K562 (cell line): ENCODE data around the gene AGAP3. TPM values are rescaled to one million over a fixed set of nuclear protein-coding genes. Genes with fewer than 3 reads are reported as not detected.

ENCODE experiments used
- ATF7 ChIP-seq: fragments of 450-650 bp; IDR thresholded peaks from 2 replicates; pipeline ENCODE4 v1.7.1; 2014; ENCODE audit warnings: mild to moderate bottlenecking, moderate library complexity
- SLC30A9 ChIP-seq: fragments of 250-450 bp; sonication (Bioruptor Pico); IDR thresholded peaks from 2 replicates; pipeline ENCODE4 v1.8.0; 2022; ENCODE audit warnings: mild to moderate bottlenecking, moderate library complexity
- polyA plus RNA-seq, 8 experiments: library from polyadenylated mRNA; depleted of rRNA in 4 of 8; stranded (reverse) in 5 of 8; unstranded in 3 of 8; fragments of >200 nt; fragmentation: Nextera tagmentation in 2 of 8; fragmentation: Illumina TruSeq in 1 of 8; extraction: Ambion mirVana in 2 of 8; extraction: Trizol in 1 of 8; gene quantifications; 2 replicates each; pipeline versions ENCODE4 v1.2.1 to v1.2.3, GENCODE V29; 2011 to 2014; ENCODE audit warnings: inconsistent platforms in 1 of 8, missing spikeins in 1 of 8
- total RNA-seq, 7 experiments: library from RNA; depleted of rRNA in 6 of 7; stranded (reverse); fragments of >200 nt in 6 of 7; fragmentation: Illumina TruSeq in 2 of 7; extraction: Trizol in 2 of 7; gene quantifications; 2 replicates each; pipeline versions ENCODE4 v1.2.1 to v1.2.3, GENCODE V29; 2011 to 2021; ENCODE audit warnings: low replicate concordance in 1 of 7
- TF ChIP-seq, protein P1 (sequence below): sonication (generic); formaldehyde crosslinking; IDR thresholded peaks from 2 replicates; pipeline ENCODE4 v1.8.1; 2023; ENCODE audit warnings: mild to moderate bottlenecking, missing genetic modification reagents
- TF ChIP-seq, protein P2 (sequence below), 2 experiments: fragments of 200-800 bp in 1 of 2; sonication (Bioruptor generic) in 1 of 2; sonication (generic) in 1 of 2; formaldehyde crosslinking in 1 of 2; IDR thresholded peaks in 1 of 2; conservative IDR thresholded peaks in 1 of 2; 2 replicates each; pipeline versions ENCODE4 v1.5.0 to v1.6.1; 2016 to 2020; ENCODE audit warnings: missing compliant biosample characterization in 1 of 2, missing genetic modification characterization in 1 of 2, missing genetic modification reagents in 1 of 2
- TF ChIP-seq, protein P3 (sequence below): fragments of 450-650 bp; formaldehyde crosslinking; IDR thresholded peaks from 2 replicates; pipeline ENCODE4 v1.4.0; 2020; ENCODE audit warnings: mild to moderate bottlenecking, moderate library complexity

AGAP3 gene
- total and polyA plus RNA-seq, 9 of the 15 experiments (the other 6 are each of a cell fraction or from before 2014, with no cell fraction given), result 3.4 to 208 (median 62.2) TPM

DNA sequence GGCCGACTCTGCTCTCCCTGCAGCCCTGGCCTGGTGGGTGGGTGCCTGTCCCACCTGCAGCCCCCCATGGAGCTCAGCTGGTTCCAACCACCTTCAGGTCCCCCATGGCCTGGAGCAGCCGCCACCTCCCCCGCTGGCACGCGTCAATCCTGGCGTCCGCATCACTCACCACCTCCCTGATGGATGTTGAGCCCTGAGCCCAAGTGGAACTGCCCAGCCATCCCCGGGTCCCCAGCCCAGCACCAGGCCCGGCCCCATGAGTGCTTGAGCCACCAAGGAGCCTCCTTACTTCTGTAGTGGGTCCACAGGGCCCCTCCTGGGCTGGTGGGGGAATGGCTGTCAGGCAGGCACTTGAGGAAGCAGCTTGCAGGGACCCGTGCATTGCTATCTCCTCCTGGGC is 14.6 kb downstream of the AGAP3 start (continued):
- TF ChIP-seq, protein P1, sequence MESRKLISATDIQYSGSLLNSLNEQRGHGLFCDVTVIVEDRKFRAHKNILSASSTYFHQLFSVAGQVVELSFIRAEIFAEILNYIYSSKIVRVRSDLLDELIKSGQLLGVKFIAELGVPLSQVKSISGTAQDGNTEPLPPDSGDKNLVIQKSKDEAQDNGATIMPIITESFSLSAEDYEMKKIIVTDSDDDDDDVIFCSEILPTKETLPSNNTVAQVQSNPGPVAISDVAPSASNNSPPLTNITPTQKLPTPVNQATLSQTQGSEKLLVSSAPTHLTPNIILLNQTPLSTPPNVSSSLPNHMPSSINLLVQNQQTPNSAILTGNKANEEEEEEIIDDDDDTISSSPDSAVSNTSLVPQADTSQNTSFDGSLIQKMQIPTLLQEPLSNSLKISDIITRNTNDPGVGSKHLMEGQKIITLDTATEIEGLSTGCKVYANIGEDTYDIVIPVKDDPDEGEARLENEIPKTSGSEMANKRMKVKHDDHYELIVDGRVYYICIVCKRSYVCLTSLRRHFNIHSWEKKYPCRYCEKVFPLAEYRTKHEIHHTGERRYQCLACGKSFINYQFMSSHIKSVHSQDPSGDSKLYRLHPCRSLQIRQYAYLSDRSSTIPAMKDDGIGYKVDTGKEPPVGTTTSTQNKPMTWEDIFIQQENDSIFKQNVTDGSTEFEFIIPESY, result no peak
- TF ChIP-seq, protein P2, sequence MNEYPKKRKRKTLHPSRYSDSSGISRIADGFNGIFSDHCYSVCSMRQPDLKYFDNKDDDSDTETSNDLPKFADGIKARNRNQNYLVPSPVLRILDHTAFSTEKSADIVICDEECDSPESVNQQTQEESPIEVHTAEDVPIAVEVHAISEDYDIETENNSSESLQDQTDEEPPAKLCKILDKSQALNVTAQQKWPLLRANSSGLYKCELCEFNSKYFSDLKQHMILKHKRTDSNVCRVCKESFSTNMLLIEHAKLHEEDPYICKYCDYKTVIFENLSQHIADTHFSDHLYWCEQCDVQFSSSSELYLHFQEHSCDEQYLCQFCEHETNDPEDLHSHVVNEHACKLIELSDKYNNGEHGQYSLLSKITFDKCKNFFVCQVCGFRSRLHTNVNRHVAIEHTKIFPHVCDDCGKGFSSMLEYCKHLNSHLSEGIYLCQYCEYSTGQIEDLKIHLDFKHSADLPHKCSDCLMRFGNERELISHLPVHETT (CRISPR knock-in tag; conservative IDR thresholded peaks at IDR 0.05 in 1 of 2, IDR thresholded peaks at IDR 0.05 in 1 of 2), result no peak
- TF ChIP-seq ATF7 (no peak), SLC30A9 (CRISPR knock-in tag) (no peak)
- TF ChIP-seq, protein P3, sequence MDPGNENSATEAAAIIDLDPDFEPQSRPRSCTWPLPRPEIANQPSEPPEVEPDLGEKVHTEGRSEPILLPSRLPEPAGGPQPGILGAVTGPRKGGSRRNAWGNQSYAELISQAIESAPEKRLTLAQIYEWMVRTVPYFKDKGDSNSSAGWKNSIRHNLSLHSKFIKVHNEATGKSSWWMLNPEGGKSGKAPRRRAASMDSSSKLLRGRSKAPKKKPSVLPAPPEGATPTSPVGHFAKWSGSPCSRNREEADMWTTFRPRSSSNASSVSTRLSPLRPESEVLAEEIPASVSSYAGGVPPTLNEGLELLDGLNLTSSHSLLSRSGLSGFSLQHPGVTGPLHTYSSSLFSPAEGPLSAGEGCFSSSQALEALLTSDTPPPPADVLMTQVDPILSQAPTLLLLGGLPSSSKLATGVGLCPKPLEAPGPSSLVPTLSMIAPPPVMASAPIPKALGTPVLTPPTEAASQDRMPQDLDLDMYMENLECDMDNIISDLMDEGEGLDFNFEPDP (CRISPR knock-in tag), result no peak
